ENCODE measurements around the gene ZKSCAN4. TPM values are rescaled to one million over a fixed set of nuclear protein-coding genes. Genes with fewer than 3 reads are reported as not detected.

ZKSCAN4 gene
- 2.6 and 3.4 TPM in 2 replicates for total RNA-seq (2014; rRNA removed; shearing (Covaris generic))
- 1.2 and 2.5 TPM in 2 replicates for polyA plus RNA-seq (2014; cell fraction: nucleus; rRNA removed)

- DNase-seq (ENCODE audit: extremely low read depth, low read depth) = peak; percentile 80
These were observed at the start of gene ZKSCAN4 for GRCh38 chr6:28252009-28252975. Gene ZKSCAN4 (minus strand): TSS chr6:28252269. CDS start chr6:28251980, 289 bp downstream.

- no peak for DNase-seq (ENCODE audit: extremely low read depth, low read depth)
These were observed 44.5 kb upstream of the ZKSCAN4 start for GRCh38 chr6:28296520-28297060.

GRCh38 chr6:28295326-28295725 is 43.3 kb upstream of the ZKSCAN4 start:
- no peak for DNase-seq (ENCODE audit: extremely low read depth, low read depth)

GRCh38 chr6:28291573-28291972 is 39.5 kb upstream of the ZKSCAN4 start:
- DNase-seq (ENCODE audit: extremely low read depth, low read depth) = no peak

- no peak for DNase-seq (ENCODE audit: extremely low read depth, low read depth)
These were observed 30.9 kb upstream of the ZKSCAN4 start for GRCh38 chr6:28282926-28283325.

DNA sequence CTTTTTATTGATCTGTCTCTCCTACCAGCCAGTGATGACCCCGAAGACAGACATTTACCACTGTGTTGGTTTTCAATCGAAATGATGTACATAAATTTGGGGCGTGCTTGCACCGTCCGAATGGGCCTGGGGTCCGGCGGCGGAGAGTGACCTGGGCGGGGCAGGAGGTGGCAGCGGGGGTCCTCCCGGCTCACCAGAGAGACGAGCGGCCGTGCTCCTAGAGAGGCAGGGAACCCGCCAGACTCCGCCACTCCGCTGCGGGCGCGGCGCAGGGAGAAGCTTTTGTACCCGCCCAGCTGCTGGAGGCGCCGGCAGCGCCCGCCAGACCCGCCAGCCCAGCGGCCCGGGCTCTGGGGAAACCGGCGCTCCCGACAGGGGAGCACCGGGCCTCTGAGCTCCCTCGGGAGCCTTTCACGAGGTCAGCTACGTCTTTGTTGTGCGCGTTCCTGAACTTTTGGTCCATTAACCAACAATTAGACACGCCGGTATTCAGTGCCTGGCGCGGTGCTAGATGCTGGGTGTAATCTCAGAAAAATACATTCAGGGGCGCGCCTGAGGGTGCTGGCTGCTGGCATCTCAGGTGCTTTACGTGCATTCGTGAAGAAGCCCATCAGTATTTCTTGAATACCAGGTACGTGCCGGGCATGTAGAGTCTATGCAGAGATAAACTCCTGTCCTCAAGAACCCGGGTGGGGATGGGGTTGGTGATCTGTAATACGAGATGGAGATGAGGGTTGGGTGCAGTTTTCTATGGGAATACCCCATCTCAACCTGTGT is 29.4 kb upstream of the ZKSCAN4 start, which contains the start of gene PGBD1:
Gene PGBD1, plus strand, starts transcription at position 285 of the 777 bp plus-strand sequence. CDS start 2,242 bp downstream, outside the sequence.
- peak; percentile 51 for DNase-seq (ENCODE audit: extremely low read depth, low read depth)

- no peak for DNase-seq (ENCODE audit: extremely low read depth, low read depth)
These were observed 28.7 kb upstream of the ZKSCAN4 start for GRCh38 chr6:28280595-28281287.

GRCh38 chr6:28277746-28278145 is 25.7 kb upstream of the ZKSCAN4 start:
- DNase-seq (ENCODE audit: extremely low read depth, low read depth) = no peak

GRCh38 chr6:28274888-28275287 is 22.8 kb upstream of the ZKSCAN4 start:
- DNase-seq (ENCODE audit: extremely low read depth, low read depth) = no peak

GRCh38 chr6:28269492-28269891 is 17.4 kb upstream of the ZKSCAN4 start:
- DNase-seq (ENCODE audit: extremely low read depth, low read depth) = peak; percentile 54

GRCh38 chr6:28267695-28268059 is 15.6 kb upstream of the ZKSCAN4 start:
- DNase-seq (ENCODE audit: extremely low read depth, low read depth) = no peak

GRCh38 chr6:28266962-28267694 is 15.1 kb upstream of the ZKSCAN4 start, which contains the start of gene ZSCAN26:
Gene ZSCAN26 (plus strand): TSS chr6:28267143. CDS start chr6:28271920, 4,777 bp downstream.
- peak; percentile 80 for DNase-seq (ENCODE audit: extremely low read depth, low read depth)

GRCh38 chr6:28266563-28266961 is 14.5 kb upstream of the ZKSCAN4 start:
- DNase-seq (ENCODE audit: extremely low read depth, low read depth) = no peak

DNA sequence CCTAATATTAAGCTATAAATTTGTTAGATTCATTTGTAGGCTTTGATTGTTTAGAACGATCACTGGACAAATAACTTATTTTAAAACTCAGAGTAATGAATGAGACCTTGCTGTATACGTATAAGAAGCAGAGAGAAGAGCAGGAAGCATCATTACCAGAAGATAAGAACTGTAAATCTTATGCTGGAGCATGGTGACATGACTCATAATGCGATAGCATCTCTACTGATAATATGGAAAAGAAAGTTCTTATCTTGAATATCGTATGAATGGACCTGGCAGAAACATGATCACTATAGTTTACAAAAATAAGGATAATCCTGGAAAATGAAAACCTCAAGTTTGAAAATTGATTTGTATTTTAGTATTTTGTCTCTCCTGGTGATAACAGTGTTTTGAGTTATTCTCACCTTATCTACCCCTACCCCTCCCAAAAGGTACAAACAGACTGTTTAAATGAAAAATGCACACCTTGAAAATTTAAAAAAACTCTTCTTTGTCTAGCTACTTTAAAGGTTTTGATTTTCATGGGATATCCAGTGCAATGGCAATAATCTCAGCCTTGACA is 12.8 kb upstream of the ZKSCAN4 start:
- no peak for DNase-seq (ENCODE audit: extremely low read depth, low read depth)

- DNase-seq (ENCODE audit: extremely low read depth, low read depth) = no peak
These were observed 11.9 kb upstream of the ZKSCAN4 start for GRCh38 chr6:28263922-28264321.

GRCh38 chr6:28258877-28259777 is 7.1 kb upstream of the ZKSCAN4 start, which contains the start of gene NKAPL:
Gene NKAPL (plus strand): TSS chr6:28259297. CDS start chr6:28259372, 75 bp downstream.
- DNase-seq (ENCODE audit: extremely low read depth, low read depth) = no peak

- DNase-seq (ENCODE audit: extremely low read depth, low read depth) = no peak
These were observed 5.0 kb upstream of the ZKSCAN4 start for GRCh38 chr6:28257042-28257441.

DNA sequence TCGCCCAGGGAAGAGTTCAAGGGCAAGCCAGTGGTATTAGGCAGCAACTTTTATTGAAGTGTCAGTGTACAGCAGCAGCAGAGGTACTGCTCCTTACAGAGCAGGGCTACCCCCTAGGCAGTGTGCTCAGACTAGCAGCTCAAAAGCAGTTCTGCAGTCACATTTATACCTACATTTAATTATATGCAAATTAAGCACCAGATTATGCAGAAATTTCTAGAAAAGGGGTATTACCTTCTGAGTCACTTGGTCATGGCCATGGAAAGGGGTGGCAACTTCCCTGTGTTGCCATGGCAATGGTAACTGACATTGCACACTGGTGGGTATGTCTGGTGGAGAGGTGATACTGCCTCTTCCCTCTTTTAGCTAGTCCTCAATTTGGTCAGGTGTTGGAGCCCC is 2.1 kb upstream of the ZKSCAN4 start:
- DNase-seq (ENCODE audit: extremely low read depth, low read depth) = no peak

Measured in NCI-H460 (cell line).